H1 (cell line): ENCODE data around the gene KCNG3. TPM values are rescaled to one million over a fixed set of nuclear protein-coding genes. Genes with fewer than 3 reads are reported as not detected.

Experiments used
- CTCF ChIA-PET: fragments of 300-600 bp; sonication (Branson Sonifier 250); formaldehyde crosslinking; loops from one replicate; lab custom pipeline; 2021; ENCODE audit not compliant: partially characterized antibody; lab: Charles Lee
- POLR2A ChIA-PET: fragments of 300-600 bp; sonication (Branson Sonifier 250); formaldehyde crosslinking; loops from one replicate; lab custom pipeline; 2021; ENCODE audit warnings: inconsistent platforms; ENCODE audit not compliant: partially characterized antibody; lab: Charles Lee
- DNase-seq, 2 experiments: peaks; one replicate each; pipeline versions ENCODE4 v3.0.0 to v3.0.0-alpha.2; 2010 to 2022; ENCODE audit warnings: low spot score in 2 of 2, low read depth in 1 of 2, mixed read lengths in 1 of 2
- FAIRE-seq: peaks from 2 replicates; lab custom pipeline; 2011; peaks lifted over from hg19 to GRCh38; lab: Jason Lieb, UNC
- H2AFZ ChIP-seq: 2 replicates; pipeline ENCODE4 v1.8.1; 2012; ENCODE audit warnings: low read length, inconsistent platforms
- H2AK5ac ChIP-seq: 2 replicates; pipeline ENCODE4 v1.6.1; 2013; ENCODE audit warnings: low read depth, low read length
- H2BK120ac ChIP-seq: replicated peaks from 2 replicates; pipeline ENCODE3; 2013; ENCODE audit warnings: low read depth, low read length, inconsistent platforms
- H2BK12ac ChIP-seq: 2 replicates; pipeline ENCODE4 v1.6.1; 2013; ENCODE audit warnings: low read depth, low read length
- H2BK15ac ChIP-seq: 2 replicates; pipeline ENCODE4 v1.6.1; 2013; ENCODE audit warnings: low read length
- H2BK20ac ChIP-seq: 2 replicates; pipeline ENCODE4 v1.6.1; 2013; ENCODE audit warnings: low read length
- H2BK5ac ChIP-seq: 2 replicates; pipeline ENCODE4 v1.6.1; 2013; ENCODE audit warnings: low read depth, low read length
- H3K14ac ChIP-seq: 2 replicates; pipeline ENCODE4 v1.6.1; 2013; ENCODE audit warnings: inconsistent platforms; ENCODE audit not compliant: insufficient read length
- H3K18ac ChIP-seq: 2 replicates; pipeline ENCODE4 v1.6.1; 2013; ENCODE audit warnings: low read length; ENCODE audit errors: extremely low read depth
- H3K23ac ChIP-seq: 2 replicates; pipeline ENCODE4 v1.6.1; 2013; ENCODE audit warnings: inconsistent platforms; ENCODE audit not compliant: insufficient read length
- H3K23me2 ChIP-seq: 2 replicates; pipeline ENCODE4 v1.6.1; 2013; ENCODE audit warnings: low read depth, low read length
- H3K27ac ChIP-seq: 2 replicates; pipeline ENCODE4 v1.6.1; 2011; ENCODE audit warnings: low read depth, low read length, inconsistent platforms
- H3K27me3 ChIP-seq, 4 experiments: replicated peaks in 1 of 4; 1 replicate in 1 of 4; 2 replicates in 3 of 4; pipeline versions ENCODE4 v1.6.1 to v1.8.1; 2011 to 2013; ENCODE audit warnings: low read length in 3 of 4, mild to moderate bottlenecking in 3 of 4, inconsistent platforms in 2 of 4, mixed read lengths in 2 of 4, moderate library complexity in 1 of 4; ENCODE audit not compliant: control insufficient read depth in 3 of 4, insufficient read depth in 3 of 4; ENCODE audit errors: extremely low read depth in 1 of 4
- H3K36me3 ChIP-seq, 4 experiments: 2 replicates each; pipeline versions ENCODE4 v1.6.1 to v1.8.1; 2011 to 2013; ENCODE audit warnings: mild to moderate bottlenecking in 4 of 4, low read length in 3 of 4, moderate library complexity in 2 of 4, control low read depth in 1 of 4, inconsistent platforms in 1 of 4; ENCODE audit not compliant: insufficient read depth in 4 of 4, control insufficient read depth in 2 of 4
- H3K4ac ChIP-seq: replicated peaks from 2 replicates; pipeline ENCODE3; 2013; ENCODE audit warnings: low read length, low read depth, mixed read lengths, inconsistent platforms; ENCODE audit not compliant: insufficient read length
- H3K4me1 ChIP-seq, 4 experiments: replicated peaks in 1 of 4; 1 replicate in 1 of 4; 2 replicates in 3 of 4; pipeline versions ENCODE4 v1.6.1 to v1.8.1; 2011 to 2013; ENCODE audit warnings: low read length in 3 of 4, inconsistent platforms in 2 of 4, mixed read lengths in 1 of 4; ENCODE audit not compliant: insufficient read depth in 4 of 4, control insufficient read depth in 3 of 4
- H3K4me2 ChIP-seq, 2 experiments: 2 replicates each; pipeline versions ENCODE4 v1.6.1 to v1.8.1; 2011 to 2013; ENCODE audit warnings: low read depth in 2 of 2, low read length in 2 of 2, control low read depth in 1 of 2, inconsistent platforms in 1 of 2, mild to moderate bottlenecking in 1 of 2; ENCODE audit not compliant: insufficient read depth in 1 of 2
- H3K4me3 ChIP-seq, 4 experiments: fragments of 200-600, 300-600 bp in 1 of 4; sonication (generic), shearing (Covaris generic), sonication (Bioruptor Twin) in 1 of 4; 2 replicates each; pipeline versions ENCODE4 v1.5.1 to v1.8.1; 2011 to 2016; ENCODE audit warnings: low read length in 4 of 4, low read depth in 3 of 4, control low read depth in 2 of 4, inconsistent platforms in 2 of 4, mild to moderate bottlenecking in 2 of 4, mixed read lengths in 1 of 4, moderate library complexity in 1 of 4; ENCODE audit not compliant: insufficient read depth in 2 of 4; ENCODE audit errors: extremely low read depth in 1 of 4
- H3K56ac ChIP-seq: replicated peaks from 2 replicates; pipeline ENCODE3; 2013; ENCODE audit warnings: low read depth, mild to moderate bottlenecking, mixed read lengths, low read length, inconsistent platforms; ENCODE audit not compliant: insufficient read length
- H3K79me1 ChIP-seq: 2 replicates; pipeline ENCODE4 v1.6.1; 2013; ENCODE audit warnings: low read depth, low read length, control low read depth
- H3K79me2 ChIP-seq, 2 experiments: 2 replicates each; pipeline versions ENCODE4 v1.6.1 to v1.8.1; 2012 to 2013; ENCODE audit warnings: low read length in 2 of 2, mild to moderate bottlenecking in 2 of 2, inconsistent platforms in 1 of 2; ENCODE audit not compliant: insufficient read depth in 2 of 2, control insufficient read depth in 1 of 2
- H3K9ac ChIP-seq, 4 experiments: replicated peaks in 1 of 4; 1 replicate in 1 of 4; 2 replicates in 3 of 4; pipeline versions ENCODE4 v1.6.1 to v1.8.1; 2011 to 2013; ENCODE audit warnings: low read depth in 3 of 4, low read length in 3 of 4, control low read depth in 2 of 4, mild to moderate bottlenecking in 2 of 4, moderate library complexity in 2 of 4, inconsistent platforms in 1 of 4; ENCODE audit errors: extremely low read depth in 1 of 4
- H3K9me3 ChIP-seq, 2 experiments: 2 replicates each; pipeline versions ENCODE4 v1.6.1 to v1.8.1; 2012 to 2013; ENCODE audit warnings: mild to moderate bottlenecking in 2 of 2, moderate library complexity in 2 of 2, control low read depth in 1 of 2, inconsistent platforms in 1 of 2, low read depth in 1 of 2, low read length in 1 of 2, mixed read lengths in 1 of 2; ENCODE audit not compliant: insufficient read depth in 2 of 2
- H4K20me1 ChIP-seq, 2 experiments: replicated peaks in 1 of 2; 2 replicates each; pipeline versions ENCODE3 to v1.8.1; 2011 to 2013; ENCODE audit warnings: inconsistent platforms in 2 of 2, low read length in 2 of 2, mild to moderate bottlenecking in 1 of 2; ENCODE audit not compliant: insufficient read depth in 2 of 2, control insufficient read depth in 1 of 2
- H4K5ac ChIP-seq: 2 replicates; pipeline ENCODE4 v1.6.1; 2013; ENCODE audit warnings: low read length, low read depth, mixed read lengths, inconsistent platforms; ENCODE audit not compliant: insufficient read length
- H4K8ac ChIP-seq: 2 replicates; pipeline ENCODE4 v1.8.0; 2013; ENCODE audit warnings: mild to moderate bottlenecking, moderate library complexity, low read length, inconsistent platforms; ENCODE audit not compliant: insufficient read depth; ENCODE audit errors: extremely low read depth
- H4K91ac ChIP-seq: replicated peaks from 2 replicates; pipeline ENCODE3; 2013; ENCODE audit warnings: low read length, mixed read lengths, inconsistent platforms; ENCODE audit not compliant: insufficient read length
- ATF3 ChIP-seq: IDR thresholded peaks from 2 replicates; pipeline ENCODE4 v1.6.1; 2011; ENCODE audit warnings: low read depth, mild to moderate bottlenecking, low read length; ENCODE audit not compliant: insufficient read depth
- BCL11A ChIP-seq, 2 experiments: IDR thresholded peaks; one replicate each; pipeline ENCODE4 v1.6.1; 2011; ENCODE audit warnings: low read depth in 2 of 2, low read length in 2 of 2, mild to moderate bottlenecking in 2 of 2
- CHD2 ChIP-seq: IDR thresholded peaks from 2 replicates; pipeline ENCODE4 v1.6.1; 2012; ENCODE audit warnings: low read length, improper control_type of control experiment
- EP300 ChIP-seq, 2 experiments: IDR thresholded peaks; 1 replicate in 1 of 2; 2 replicates in 1 of 2; pipeline ENCODE4 v1.6.1; 2011 to 2012; ENCODE audit warnings: low read depth in 2 of 2, low read length in 2 of 2, mild to moderate bottlenecking in 2 of 2, borderline replicate concordance in 1 of 2, inconsistent platforms in 1 of 2, moderate library complexity in 1 of 2
- FOSL1 ChIP-seq: IDR thresholded peaks from 2 replicates; pipeline ENCODE4 v1.6.1; 2011; ENCODE audit warnings: mild to moderate bottlenecking, low read depth, low read length, moderate library complexity; ENCODE audit not compliant: insufficient read depth
- GABPA ChIP-seq: IDR thresholded peaks from 2 replicates; pipeline ENCODE4 v1.6.1; 2011; ENCODE audit warnings: mild to moderate bottlenecking, low read length, moderate library complexity, borderline replicate concordance; ENCODE audit not compliant: insufficient read depth
- HDAC6 ChIP-seq: IDR thresholded peaks from one replicate; pipeline ENCODE4 v1.7.1; 2012; ENCODE audit warnings: low read depth, mild to moderate bottlenecking, inconsistent platforms, low read length, moderate library complexity
- JUND ChIP-seq: IDR thresholded peaks from 2 replicates; pipeline ENCODE4 v1.6.1; 2011; ENCODE audit warnings: mild to moderate bottlenecking, improper control_type of control experiment, low read length
- POLR2A ChIP-seq, 2 experiments: IDR thresholded peaks; 1 replicate in 1 of 2; 2 replicates in 1 of 2; pipeline ENCODE4 v1.6.1; 2011; ENCODE audit warnings: low read depth in 2 of 2, low read length in 2 of 2, mild to moderate bottlenecking in 2 of 2; ENCODE audit errors: control extremely low read depth in 1 of 2
- POLR2AphosphoS5 ChIP-seq: IDR thresholded peaks from 2 replicates; pipeline ENCODE4 v1.6.1; 2011; ENCODE audit warnings: low read depth, low read length
- RFX5 ChIP-seq: IDR thresholded peaks from 2 replicates; pipeline ENCODE4 v1.6.1; 2011; ENCODE audit warnings: low read depth, low read length, improper control_type of control experiment, borderline replicate concordance
- SUZ12 ChIP-seq: fragments of 200-600 bp; sonication (generic); IDR thresholded peaks from 2 replicates; pipeline ENCODE4 v1.6.1; 2012; ENCODE audit warnings: mild to moderate bottlenecking, inconsistent platforms, low read length, moderate library complexity, mixed read lengths
- TAF7 ChIP-seq: optimal IDR thresholded peaks from 2 replicates; pipeline ENCODE3; 2011; ENCODE audit warnings: low read depth, mild to moderate bottlenecking, inconsistent platforms, low read length, moderate library complexity, borderline replicate concordance
- ZNF274 ChIP-seq: IDR thresholded peaks from 2 replicates; pipeline ENCODE4 v1.7.0; 2012; ENCODE audit warnings: low read length, borderline replicate concordance; ENCODE audit errors: extremely low read depth
- WGBS, 2 experiments: shearing (Covaris generic) in 1 of 2; methylation state at CpG; one replicate each; pipeline versions ENCODE4 v1.1.6 to v1.1.7; 2013 to 2015; ENCODE audit warnings: low lambda C conversion rate in 2 of 2, mixed read lengths in 2 of 2, inconsistent platforms in 1 of 2, low coverage in 1 of 2, missing lambda C conversion rate in 1 of 2; ENCODE audit not compliant: insufficient replicate concordance in 2 of 2, insufficient coverage in 1 of 2, insufficient read length in 1 of 2; ENCODE audit errors: extremely low coverage in 1 of 2, missing lambda C conversion rate in 1 of 2; 5-methylcytosine and 5-hydroxymethylcytosine counted together
- polyA plus RNA-seq, 7 experiments: library from polyadenylated mRNA; depleted of rRNA in 3 of 7; stranded (reverse) in 5 of 7; unstranded in 2 of 7; fragments of >200 nt in 5 of 7; fragments of 200-250 nt in 2 of 7; gene quantifications; 1 replicate in 5 of 7; 2 replicates in 1 of 7; 4 replicates in 1 of 7; pipeline versions ENCODE4 v1.2.1 to v1.2.3, GENCODE V29; 2011 to 2013; ENCODE audit warnings: missing spikeins in 2 of 7, mixed read lengths in 2 of 7
- total RNA-seq: library from RNA; stranded (reverse); fragmentation: NEBNext Ultra II Directional; extraction: Animal tissue kit (Norgen Biotek cat#: 25700); gene quantifications from 2 replicates; pipeline ENCODE4 v1.2.1, GENCODE V29; 2021

KCNG3 gene
- total and polyA plus RNA-seq, 2 of the 8 experiments (the other 6 are each of a cell fraction or from before 2014, with no cell fraction given), result 8.1 to 21.3 TPM

GRCh38 chr2:42480402-42480801 is 13.4 kb downstream of the KCNG3 start:
- H4K8ac ChIP-seq, result no peak overlapping the region
- H4K20me1 ChIP-seq, result peaks cover 5 to 14% of the 10 kb centered on the region in 2 experiments
- H2BK120ac ChIP-seq, result no peak overlapping the region
- no peak for FAIRE-seq
- H4K5ac ChIP-seq, result no peak overlapping the region
- H3K4me2 ChIP-seq, result no peak overlapping the region; a peak in 1 of 4 replicates
- no peaks in the 10 kb centered on the region; a peak in 1 of 7 replicates for H3K4me1 ChIP-seq
- H3K23ac ChIP-seq, result no peak overlapping the region
- no peaks in the 10 kb centered on the region for H3K23me2 ChIP-seq
- H3K9me3 ChIP-seq, result no peaks in the 10 kb centered on the region
- no peak for DNase-seq
- POLR2A ChIA-PET, result interaction anchor here (0.5 to 1.9 kb wide), 3 partner anchors 10 to 330 kb away, joined by 3 to 5 read pairs (median 3); no protein-coding TSS in a partner anchor
- H3K79me2 ChIP-seq, result peaks cover 28 to 91% of the 10 kb centered on the region in 2 experiments
- no peak overlapping the region for H2BK20ac ChIP-seq
- H2BK12ac ChIP-seq, result no peak overlapping the region
- H2AFZ ChIP-seq, result no peak overlapping the region
- no peak overlapping the region for H3K4ac ChIP-seq
- no peak overlapping the region for H2BK5ac ChIP-seq
- 89% methylated on average over 2 of the region's 2 CpGs; no CpG with 5 or more reads in 1 of the 2 experiments for WGBS, 2 experiments
- H3K18ac ChIP-seq, result no peak overlapping the region
- no peak overlapping the region for H2BK15ac ChIP-seq
- no peak overlapping the region for H3K9ac ChIP-seq
- no peak overlapping the region for H3K56ac ChIP-seq
- H3K27me3 ChIP-seq, result no peaks in the 10 kb centered on the region
- CTCF ChIA-PET, result no interaction called here
- H2AK5ac ChIP-seq, result no peak overlapping the region
- H3K79me1 ChIP-seq, result 0 out of 2 replicates have a peak, but pooled peaks cover 2% of the 10 kb centered on the region
- no peak overlapping the region for H3K14ac ChIP-seq
- peaks cover 0 to 20% (median 1%) of the 10 kb centered on the region in 4 experiments; a peak in 3 of 8 replicates for H3K36me3 ChIP-seq
- no peak overlapping the region for H4K91ac ChIP-seq
- H3K4me3 ChIP-seq, result no peak overlapping the region
- H3K27ac ChIP-seq, result no peak overlapping the region
- no peak for TF ChIP-seq CHD2
- TF ChIP-seq POLR2AphosphoS5, result no peak
- TF ChIP-seq SUZ12, result no peak
- no peak for TF ChIP-seq BCL11A (IDR thresholded peaks at IDR 0.05; ENCODE audit: low read depth in 2 of 2, low read length in 2 of 2)
- no peak for TF ChIP-seq JUND
- TF ChIP-seq POLR2A (IDR thresholded peaks at IDR 0.05; ENCODE audit: control extremely low read depth in 1 of 2, low read depth in 2 of 2, low read length in 2 of 2), result no peak
- no peak for TF ChIP-seq EP300 (IDR thresholded peaks at IDR 0.05; ENCODE audit: borderline replicate concordance in 1 of 2, low read depth in 2 of 2, low read length in 2 of 2)
- no peak for TF ChIP-seq HDAC6
- TF ChIP-seq ATF3, result no peak
- no peak for TF ChIP-seq RFX5
- TF ChIP-seq ZNF274, result no peak
- no peak for TF ChIP-seq FOSL1
- TF ChIP-seq TAF7, result no peak
- TF ChIP-seq GABPA, result no peak
